Calu3 (cell line): ENCODE data around the gene RTN4RL1. TPM values are rescaled to one million over a fixed set of nuclear protein-coding genes. Genes with fewer than 3 reads are reported as not detected.

Experiments
- BruUV-seq: library from RNA; stranded (reverse); fragments of 400-500 nt; replicated peaks from 2 replicates; lab custom pipeline; 2021; lab: Mats Ljungman, UMichigan
- CTCF ChIA-PET: fragments of 300-600 bp; sonication (Branson Sonifier 250); formaldehyde crosslinking; loops from one replicate; lab custom pipeline; 2022; ENCODE audit warnings: antibody characterized with exemption; lab: Charles Lee
- DNase-seq: peaks from one replicate; pipeline ENCODE4 v3.0.0; 2022
- H3K27ac Mint-ChIP-seq: one replicate; pipeline ENCODE4 v1.8.0; 2022; ENCODE audit warnings: mixed read lengths; ENCODE audit not compliant: unreplicated experiment
- H3K27me3 Mint-ChIP-seq: one replicate; pipeline ENCODE4 v1.8.0; 2022; ENCODE audit warnings: mixed read lengths; ENCODE audit not compliant: unreplicated experiment
- H3K36me3 Mint-ChIP-seq: one replicate; pipeline ENCODE4 v1.8.0; 2022; ENCODE audit warnings: mild to moderate bottlenecking, moderate library complexity, mixed read lengths; ENCODE audit not compliant: insufficient read depth, unreplicated experiment
- H3K4me1 Mint-ChIP-seq: one replicate; pipeline ENCODE4 v1.8.0; 2022; ENCODE audit warnings: mild to moderate bottlenecking, low read depth, mixed read lengths; ENCODE audit not compliant: unreplicated experiment
- H3K4me3 Mint-ChIP-seq: one replicate; pipeline ENCODE4 v1.8.0; 2022; ENCODE audit warnings: mild to moderate bottlenecking, low read depth, moderate library complexity, mixed read lengths; ENCODE audit not compliant: unreplicated experiment
- H3K9me3 Mint-ChIP-seq: one replicate; pipeline ENCODE4 v1.8.0; 2022; ENCODE audit warnings: low read depth, mixed read lengths; ENCODE audit not compliant: unreplicated experiment
- CTCF ChIP-seq: fragments of 200-600 bp; IDR thresholded peaks from one replicate; pipeline ENCODE4 v1.8.0; 2022; ENCODE audit warnings: antibody characterized with exemption; ENCODE audit not compliant: unreplicated experiment
- intact Hi-C: fragments of 100-400 bp; cut with micrococcal nuclease; formaldehyde crosslinking; loops from one replicate; pipeline ENCODE4 v1.10.0; 2022; ENCODE audit not compliant: unreplicated experiment
- microRNA-seq: library from miRNA; unstranded; fragments of <30 nt; microRNA quantifications from one replicate; pipeline ENCODE4 v1.2.0, GENCODE V29; 2022
- total RNA-seq: library from RNA; stranded (reverse); gene quantifications from 2 replicates; pipeline ENCODE4 v1.2.3, GENCODE V29; 2022

The RTN4RL1 gene
- total RNA-seq, 1 experiment from 2014 or later = not detected

GRCh38 chr17:1894753-1895339 lies 130.3 kb downstream of the RTN4RL1 start:
- Mint-ChIP-seq H3K9me3 (no peaks in the 10 kb centered on the region), H3K4me1 (peaks cover 14% of the 10 kb centered on the region), H3K27me3 (no peaks in the 10 kb centered on the region), H3K27ac (no peak overlapping the region), H3K4me3 (no peak overlapping the region), H3K36me3 (peaks cover 16% of the 10 kb centered on the region)
- TF ChIP-seq CTCF = no peak
- BruUV-seq = no TSS peak
- intact Hi-C loops = no loop called here
- CTCF ChIA-PET = interaction anchor here (0.6 kb wide), 1 partner anchor 93 kb away, joined by 8 read pairs; no protein-coding TSS in a partner anchor
- no peak for DNase-seq

- Mint-ChIP-seq H3K36me3 (peaks cover 16% of the 10 kb centered on the region), H3K4me1 (peaks cover 14% of the 10 kb centered on the region), H3K9me3 (no peaks in the 10 kb centered on the region), H3K27ac (no peak overlapping the region), H3K27me3 (no peaks in the 10 kb centered on the region), H3K4me3 (no peak overlapping the region)
- no TSS peak for BruUV-seq
- CTCF ChIA-PET = interaction anchor here (0.6 kb wide), 1 partner anchor 153 kb away, joined by 7 read pairs; no protein-coding TSS in a partner anchor
- no peak for TF ChIP-seq CTCF
- DNase-seq = no peak
- intact Hi-C loops = no loop called here
These were observed 134.2 kb downstream of the RTN4RL1 start for GRCh38 chr17:1890758-1891450.

GRCh38 chr17:1888741-1889140 lies 136.4 kb downstream of the RTN4RL1 start:
- Mint-ChIP-seq H3K4me3 (no peak overlapping the region), H3K36me3 (peaks cover 17% of the 10 kb centered on the region), H3K27me3 (no peaks in the 10 kb centered on the region), H3K4me1 (no peaks in the 10 kb centered on the region), H3K27ac (no peak overlapping the region), H3K9me3 (no peaks in the 10 kb centered on the region)
- CTCF ChIA-PET = no interaction called here
- intact Hi-C loops = no loop called here
- BruUV-seq = no TSS peak
- no peak for TF ChIP-seq CTCF
- DNase-seq = no peak

Small RNA genes within 50 kb of the gene (microRNA-seq; reads per million reads assigned to microRNA genes)
- 135 reads per million, percentile 69 among the genes with 10 or more reads in this experiment for gene MIR132
- 5.3 reads per million, percentile 16 among the genes with 10 or more reads in this experiment for gene MIR212

Other genes with a start within 250 kb of the RTN4RL1 start
- gene SMYD4, start 195.4 kb downstream of the RTN4RL1 start, total RNA-seq = 18.6 and 20.7 TPM in 2 replicates
- gene RPA1, start 195.3 kb downstream of the RTN4RL1 start, total RNA-seq = 78.7 and 87.5 TPM in 2 replicates
- gene DPH1, start 4.8 kb upstream of the RTN4RL1 start, total RNA-seq = 24.7 and 29.7 TPM in 2 replicates
- gene OVCA2, start 16.7 kb upstream of the RTN4RL1 start, total RNA-seq = 21.0 and 22.1 TPM in 2 replicates
- gene HIC1, start 29.8 kb upstream of the RTN4RL1 start, total RNA-seq = 0.61 and 1.2 TPM in 2 replicates